Stimulated activated CD4-positive, alpha-beta T cell treated with anti-CD3 and anti-CD28 coated beads, Interleukin-1b, Interleukin-23, amount 100 ng/mL, for 48 hours (primary cell): Measurements from ENCODE around the gene PQBP1.
"Not testable (repeated sequence)": the region's sequence is repeated elsewhere in the genome, so short reads cannot be mapped to it uniquely, and the experiment has no call there.

ENCODE experiments used
- DNase-seq: peaks from one replicate; pipeline ENCODE4 v3.0.0-alpha.2; 2020

The PQBP1 gene, protein sequence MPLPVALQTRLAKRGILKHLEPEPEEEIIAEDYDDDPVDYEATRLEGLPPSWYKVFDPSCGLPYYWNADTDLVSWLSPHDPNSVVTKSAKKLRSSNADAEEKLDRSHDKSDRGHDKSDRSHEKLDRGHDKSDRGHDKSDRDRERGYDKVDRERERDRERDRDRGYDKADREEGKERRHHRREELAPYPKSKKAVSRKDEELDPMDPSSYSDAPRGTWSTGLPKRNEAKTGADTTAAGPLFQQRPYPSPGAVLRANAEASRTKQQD

DNA sequence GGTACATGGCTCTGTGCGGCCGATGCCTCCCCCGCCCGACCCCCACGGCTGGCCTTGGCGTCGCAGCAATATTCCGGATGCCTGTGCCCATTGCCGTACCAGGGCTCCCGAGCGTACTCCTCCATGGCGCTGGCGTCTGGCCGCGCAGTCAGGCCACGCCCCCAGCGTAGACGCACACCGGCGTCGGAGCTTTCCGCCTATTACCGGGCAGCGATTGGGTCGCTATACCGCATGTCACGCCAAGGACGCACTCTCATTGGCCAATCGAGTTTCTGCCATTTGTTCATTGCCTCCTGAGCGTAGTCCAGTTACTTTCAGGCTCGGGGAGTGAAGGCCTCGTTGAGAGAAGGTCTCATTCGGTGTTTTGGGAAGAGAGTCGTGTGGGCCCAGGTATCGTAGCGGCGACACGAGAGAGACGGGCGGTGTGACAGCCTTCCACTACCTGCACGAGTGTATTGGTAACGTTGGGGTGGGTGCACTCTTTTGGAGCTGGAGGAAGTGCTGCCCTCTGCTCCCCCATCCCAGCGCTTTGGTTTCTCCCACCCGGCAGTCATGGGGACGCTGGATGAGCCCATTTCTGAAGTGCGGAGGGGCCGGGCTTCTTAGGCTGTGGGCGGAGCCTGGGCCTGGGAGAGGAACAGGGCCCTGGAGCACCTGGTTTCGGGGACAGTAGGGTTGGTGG, at the start of gene PQBP1, which contains the start of gene TIMM17B:
Gene PQBP1 (plus strand): TSS at position 306 of the 682 bp plus-strand sequence. CDS start 580 bp downstream, outside the sequence.
Gene TIMM17B (minus strand): TSS at position 144 of the 682 bp plus-strand sequence. CDS start 19 bp downstream, at position 125.
- DNase-seq = peak; percentile 88

DNA sequence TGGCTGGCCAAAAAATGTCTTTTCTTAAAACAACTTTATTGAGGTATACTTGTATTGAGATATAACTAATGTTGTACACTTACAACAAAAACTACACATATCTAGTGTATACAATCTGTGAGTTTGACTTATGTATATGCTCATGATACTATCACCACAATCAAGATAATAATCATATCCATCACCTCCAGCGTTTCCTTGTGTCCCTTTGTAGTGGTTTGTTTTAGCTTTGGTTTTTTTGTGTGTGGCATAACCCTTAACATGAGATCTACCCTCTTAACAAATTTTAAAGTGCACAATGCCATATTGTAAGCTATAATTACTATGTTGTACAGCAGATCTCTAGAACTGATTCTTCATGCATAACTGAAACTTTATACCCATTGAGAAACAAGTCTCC, 48.9 kb upstream of the PQBP1 start:
- no peak for DNase-seq

DNA sequence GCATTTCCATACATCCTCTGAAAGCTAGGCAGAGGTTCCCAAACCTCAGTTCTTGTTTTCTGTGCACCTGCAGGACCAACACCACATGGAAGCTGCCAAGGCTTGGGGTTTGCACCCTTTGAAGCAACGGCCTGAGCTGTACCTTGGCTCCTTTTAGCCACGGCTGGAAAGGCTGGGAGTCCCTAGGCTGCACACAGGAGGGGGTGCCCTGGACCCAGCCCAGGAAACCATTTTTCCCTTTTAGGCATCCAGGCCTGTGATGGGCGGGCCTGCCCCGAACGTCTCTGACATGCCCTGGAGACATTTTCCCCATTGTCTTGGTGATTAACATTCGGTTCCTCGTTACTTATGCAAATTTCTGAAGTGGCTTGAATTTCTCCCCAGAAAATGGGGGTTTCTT, 44.9 kb upstream of the PQBP1 start:
- DNase-seq = no peak

DNA sequence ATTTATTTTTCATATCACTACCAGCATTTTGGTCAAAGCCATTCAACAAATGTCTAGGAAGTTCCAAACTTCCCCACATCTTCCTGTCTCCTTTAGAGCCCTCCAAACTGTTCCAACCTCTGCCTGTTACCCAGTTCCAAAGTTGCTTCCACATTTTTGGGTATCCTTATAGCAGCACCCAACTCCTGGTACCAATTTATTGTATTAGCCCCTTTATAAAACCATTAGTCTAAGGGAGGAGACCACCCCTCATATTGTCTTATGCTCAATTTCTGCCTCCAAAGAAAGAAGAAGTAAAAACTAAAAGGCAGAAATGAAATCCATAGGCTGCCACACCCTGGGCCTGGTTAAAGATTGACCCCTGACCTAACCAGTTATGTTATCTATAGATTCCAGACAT, 44.2 kb upstream of the PQBP1 start:
- not testable (repeated sequence) for DNase-seq

DNA sequence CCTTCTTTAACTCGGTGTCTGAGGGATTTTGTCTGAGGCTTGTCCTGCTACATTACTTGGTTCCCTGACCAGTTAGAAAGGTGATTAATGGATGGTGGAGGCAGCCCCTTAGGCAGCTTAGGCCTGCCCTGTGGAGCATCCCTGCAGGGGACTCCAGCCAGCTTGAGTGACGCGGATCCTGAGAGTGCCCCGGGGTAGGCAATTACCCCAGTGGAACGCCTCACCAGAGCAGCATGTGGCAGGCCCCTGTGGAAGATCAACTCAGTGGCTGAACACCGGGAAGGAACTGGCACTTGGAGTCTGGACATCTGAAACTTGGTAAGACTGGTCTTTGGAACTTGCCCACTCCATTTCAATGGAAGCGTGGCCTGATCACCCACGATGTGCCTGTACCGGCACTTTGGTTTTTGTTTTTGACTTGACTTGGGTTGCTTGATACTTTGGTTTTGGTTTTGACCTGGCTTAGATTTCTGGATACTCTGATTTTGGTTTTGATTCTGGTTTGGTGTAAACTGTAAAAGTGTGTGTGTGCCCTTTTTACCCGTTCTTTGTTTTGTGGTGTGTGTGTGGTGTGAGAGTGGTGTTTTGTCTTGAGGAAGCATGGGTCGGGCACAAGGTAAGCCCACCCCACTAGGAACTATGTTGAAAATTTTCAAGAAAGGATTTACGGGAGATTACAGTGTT, 43.5 kb upstream of the PQBP1 start:
- DNase-seq = not testable (repeated sequence)

DNA sequence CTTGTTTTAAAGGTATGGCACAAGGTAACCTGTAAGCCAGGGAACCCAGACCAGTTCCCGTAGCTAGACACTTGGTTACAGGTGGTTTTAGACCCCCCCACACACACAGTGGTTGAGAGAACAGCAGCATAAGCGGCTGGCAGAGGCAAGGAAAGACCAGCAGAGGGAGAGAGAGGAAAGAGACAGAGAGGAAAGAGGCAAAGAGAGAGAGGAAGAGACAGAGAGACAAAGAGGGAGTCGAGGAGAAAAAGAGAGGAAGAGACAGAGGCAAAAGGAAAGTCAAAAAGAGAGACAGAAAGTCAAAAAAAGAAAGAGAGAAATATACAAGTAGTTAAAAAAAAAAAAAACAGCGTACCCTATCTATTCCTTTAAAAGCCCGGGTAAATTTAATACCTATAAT, 42.8 kb upstream of the PQBP1 start:
- DNase-seq = no peak

DNA sequence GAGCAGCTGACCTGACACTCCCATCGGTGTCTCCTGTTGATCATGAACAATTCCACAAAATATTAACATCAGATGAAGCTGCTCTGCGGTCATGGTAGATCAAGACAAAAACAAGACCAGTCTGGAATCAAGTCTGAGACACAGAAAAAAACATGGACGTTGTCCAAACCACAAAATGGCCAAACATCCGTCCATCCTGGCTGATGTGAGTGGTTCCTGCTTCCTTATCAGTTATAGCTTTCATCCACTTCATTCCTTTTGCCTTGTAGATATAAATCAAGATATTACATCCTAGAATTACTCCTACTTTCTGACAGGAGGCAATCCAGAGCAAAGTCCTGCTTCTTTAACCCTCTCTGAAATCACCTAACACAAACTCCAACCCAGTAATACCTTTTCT, 33.5 kb upstream of the PQBP1 start:
- DNase-seq = no peak

DNA sequence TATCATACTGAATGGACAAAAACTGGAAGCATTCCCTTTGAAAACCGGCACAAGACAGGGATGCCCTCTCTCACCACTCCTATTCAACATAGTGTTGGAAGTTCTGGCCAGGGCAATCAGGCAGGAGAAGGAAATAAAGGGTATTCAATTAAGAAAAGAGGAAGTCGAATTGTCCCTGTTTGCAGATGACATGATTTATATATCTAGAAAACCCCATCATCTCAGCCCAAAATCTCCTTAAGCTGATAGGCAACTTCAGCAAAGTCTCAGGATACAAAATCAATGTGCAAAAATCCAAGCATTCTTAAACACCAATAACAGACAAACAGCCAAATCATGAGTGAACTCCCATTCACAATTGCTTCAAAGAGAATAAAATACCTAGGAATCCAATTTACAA, 25.7 kb upstream of the PQBP1 start:
- not testable (repeated sequence) for DNase-seq

DNA sequence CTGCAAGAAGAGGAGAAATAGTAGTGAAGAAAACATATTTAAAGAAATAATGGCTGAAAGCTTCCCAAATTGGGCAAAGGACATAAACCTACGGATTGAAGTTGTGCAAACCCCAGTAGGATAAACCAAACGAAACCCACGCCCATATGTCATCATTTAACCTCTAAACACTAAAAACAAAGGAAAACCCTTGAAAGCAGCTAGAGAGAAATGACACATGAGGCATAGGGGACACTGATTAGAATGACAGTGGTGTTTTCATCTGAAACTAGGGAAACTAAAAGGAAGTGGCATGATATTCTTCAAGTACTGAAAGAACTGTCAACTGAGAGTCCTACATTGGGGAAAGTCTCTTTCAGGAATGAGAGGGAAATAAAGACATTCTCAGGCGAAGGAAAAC, 20.8 kb upstream of the PQBP1 start:
- DNase-seq = not testable (repeated sequence)

DNA sequence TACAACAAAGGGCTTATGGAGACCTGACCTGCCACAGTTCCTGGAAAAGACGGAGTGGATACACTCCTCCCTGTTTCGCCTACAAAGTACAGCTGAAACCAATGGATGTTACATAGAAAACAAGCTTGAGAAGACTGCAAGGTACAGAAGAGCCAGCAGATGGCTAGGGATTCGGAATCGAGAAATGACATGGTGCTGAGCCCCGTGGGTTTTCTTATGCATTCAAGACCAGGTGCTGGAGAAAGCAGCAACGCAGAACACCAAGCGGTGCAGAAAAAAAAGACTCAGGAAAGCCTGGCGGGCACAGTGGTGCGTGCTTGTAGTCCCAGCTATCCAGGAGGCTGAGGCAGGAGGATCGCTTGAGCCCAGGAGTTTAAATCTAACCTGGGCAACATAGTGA, 14.0 kb upstream of the PQBP1 start:
- DNase-seq = no peak

DNA sequence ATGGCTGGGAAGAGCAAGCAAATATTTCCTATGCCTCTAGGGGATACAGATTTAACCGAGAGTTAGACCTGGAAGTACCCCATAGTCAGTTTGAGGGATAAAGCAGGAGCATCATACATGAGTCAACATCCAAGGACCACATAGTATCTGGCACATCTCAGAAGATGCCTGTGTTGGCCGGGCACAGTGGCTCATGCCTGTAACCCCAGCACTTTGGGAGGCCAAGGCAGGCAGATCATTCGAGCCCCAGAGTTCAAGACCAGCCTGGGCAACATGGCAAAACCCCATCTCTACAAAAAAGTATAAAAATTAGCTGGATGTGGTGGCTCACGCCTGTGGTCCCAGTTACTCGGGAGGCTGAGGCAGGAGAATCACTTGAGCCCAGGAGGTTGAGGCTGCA, 11.1 kb upstream of the PQBP1 start:
- DNase-seq = not testable (repeated sequence)

DNA sequence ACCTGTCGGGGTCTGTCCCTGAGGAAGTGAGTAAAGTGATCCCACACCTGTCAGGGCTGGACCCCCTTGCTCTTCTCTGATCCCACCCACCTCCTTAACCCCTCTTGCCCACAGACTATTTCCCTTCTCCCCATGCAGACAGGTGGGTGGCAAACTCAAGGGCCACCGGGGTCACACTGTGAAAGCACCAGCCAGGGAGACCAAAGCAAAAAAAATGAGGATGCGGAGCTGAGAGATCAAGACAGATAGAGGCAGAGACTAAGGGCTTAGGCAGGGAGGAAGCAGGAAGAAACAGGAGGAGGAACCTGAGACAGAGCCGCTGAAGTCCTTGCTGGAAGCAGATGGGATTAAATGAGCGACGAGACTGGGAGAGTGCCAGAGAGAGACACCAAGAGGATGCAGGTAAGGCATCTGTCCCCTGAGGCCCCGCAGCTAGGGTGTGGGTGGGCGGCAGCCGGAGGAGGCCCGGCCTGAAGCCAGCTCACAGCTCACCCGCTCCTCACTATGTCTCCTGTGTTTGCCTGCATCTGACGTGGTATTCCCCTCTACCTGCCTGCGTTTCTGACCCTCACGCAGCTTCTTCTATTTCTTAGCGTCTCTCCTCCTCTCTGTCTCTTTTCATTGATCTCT, 7.3 kb upstream of the PQBP1 start:
- DNase-seq = peak; percentile 7

DNA sequence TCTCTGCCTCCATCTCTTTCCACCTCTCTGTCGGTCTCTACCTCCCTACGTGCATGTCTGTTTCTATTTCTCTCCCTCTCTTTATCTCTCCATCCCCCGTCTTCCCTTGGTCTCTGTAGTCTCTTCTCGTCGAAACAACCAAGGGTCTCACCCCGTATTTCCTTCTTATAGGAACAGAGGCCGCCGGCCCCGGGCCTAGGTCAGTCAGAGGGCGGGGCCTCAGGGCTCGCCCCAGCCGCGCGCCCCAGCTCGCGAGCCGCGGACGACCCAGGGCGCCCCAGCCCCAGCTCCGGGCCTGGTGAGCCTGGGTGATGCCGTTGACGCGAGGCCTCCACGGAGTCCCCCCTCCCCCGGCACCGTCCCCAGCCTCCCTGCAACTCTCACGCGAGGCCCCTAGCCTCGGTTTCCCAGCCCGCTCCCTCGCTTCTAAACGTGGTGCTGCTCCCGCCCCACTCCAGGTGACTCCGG, 6.8 kb upstream of the PQBP1 start:
- DNase-seq = no peak

DNA sequence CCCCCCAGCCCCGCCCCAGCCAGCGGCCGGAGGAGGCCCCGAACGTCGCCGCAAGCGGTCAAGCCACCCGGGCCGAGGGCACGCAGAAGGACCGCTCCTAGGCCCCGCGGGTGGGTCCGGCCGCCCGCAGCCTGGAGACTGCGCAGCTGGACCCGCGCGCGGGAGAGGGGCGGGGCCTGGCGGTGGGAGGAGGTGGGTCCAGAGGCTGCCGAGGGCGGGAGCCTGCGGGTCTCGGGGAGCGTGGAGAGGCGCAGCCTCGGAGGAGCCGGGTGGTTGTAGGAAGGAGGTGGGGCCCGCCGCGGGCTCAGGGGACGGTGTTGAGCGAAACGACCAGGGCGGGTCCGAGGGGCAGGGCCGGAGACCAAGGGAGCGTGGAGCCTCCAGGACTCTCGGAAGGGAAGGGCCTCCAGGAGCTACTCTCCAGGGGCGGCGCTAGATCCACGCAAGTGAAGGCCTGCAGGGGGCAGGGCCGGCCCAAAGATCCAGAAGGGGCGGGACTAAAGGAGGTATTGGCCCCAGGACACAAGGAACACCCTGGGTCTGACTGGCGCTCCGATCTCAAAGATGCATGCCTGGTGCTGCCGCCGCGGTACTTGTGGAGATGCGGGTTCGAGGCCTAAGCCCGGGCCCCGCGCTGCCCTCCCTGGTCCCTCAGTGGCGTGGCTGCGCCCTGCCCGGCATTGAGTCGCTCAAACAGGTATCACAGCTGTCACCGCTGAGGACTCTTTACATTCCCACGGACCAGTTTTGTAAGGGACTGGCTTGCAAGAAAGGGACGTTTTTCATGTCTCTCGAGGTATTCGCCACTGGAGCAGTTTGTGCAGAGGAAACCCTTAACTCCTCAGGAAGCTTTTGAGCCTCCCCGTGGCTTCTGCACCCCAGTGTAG, 6.1 kb upstream of the PQBP1 start:
- peak; percentile 75 for DNase-seq

DNA sequence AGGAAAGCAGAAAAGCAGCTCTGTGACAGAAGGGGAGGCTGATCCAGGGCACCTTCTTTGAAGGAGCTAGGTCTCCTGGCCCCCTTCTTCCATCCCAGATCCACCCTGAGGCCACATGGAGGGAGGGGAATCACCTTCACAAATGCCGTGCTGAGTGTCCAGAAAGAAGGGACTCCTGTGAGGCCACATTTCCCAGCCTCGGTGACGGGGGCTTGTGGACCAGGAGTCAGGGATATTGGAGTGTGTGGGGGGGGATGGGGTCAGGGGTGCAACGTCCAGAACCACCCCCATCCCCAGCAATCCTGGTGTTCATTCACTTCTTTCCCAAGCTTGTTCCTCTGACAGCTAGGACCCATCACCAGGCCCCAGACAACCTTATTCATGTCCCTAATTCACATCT, 4.8 kb upstream of the PQBP1 start:
- DNase-seq = no peak

DNA sequence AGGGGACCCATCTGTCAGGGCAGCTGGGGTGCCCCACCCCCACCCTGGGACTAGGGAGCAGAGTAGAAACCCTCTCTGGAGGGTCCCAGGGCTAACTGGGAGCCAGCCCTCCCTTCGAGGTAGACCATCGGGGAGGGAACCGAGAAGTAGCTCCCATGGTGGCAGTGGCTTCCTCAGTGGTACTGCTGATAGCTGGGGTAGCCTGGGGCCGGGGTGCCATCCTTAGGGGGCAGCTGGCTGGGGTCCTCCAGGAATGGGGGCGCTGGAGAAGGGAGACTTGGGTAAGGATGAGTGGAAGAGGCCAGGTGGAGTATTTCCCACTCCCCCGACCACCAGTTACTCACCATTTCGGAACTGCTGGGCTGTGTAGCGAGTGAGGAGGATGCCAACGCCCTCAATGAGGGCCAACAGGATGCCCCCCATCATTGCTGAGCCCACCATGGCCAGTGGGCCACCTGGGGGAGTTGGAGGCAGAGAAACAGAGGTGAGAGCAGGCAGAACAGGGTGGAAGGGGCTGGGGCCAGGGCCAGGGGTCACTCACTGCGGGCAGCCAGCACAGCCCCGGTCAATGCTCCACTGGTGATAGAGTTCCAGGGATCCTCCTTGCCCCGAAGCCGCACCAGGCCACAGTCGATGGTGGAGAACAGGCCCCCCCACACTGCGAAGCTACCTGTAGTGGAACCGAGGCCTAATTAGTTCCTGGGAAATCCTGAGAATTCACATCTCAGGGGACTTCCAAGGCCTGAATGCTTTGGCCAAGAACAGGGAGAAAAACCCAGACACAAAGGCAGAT, 4.0 kb upstream of the PQBP1 start:
- no peak for DNase-seq

DNA sequence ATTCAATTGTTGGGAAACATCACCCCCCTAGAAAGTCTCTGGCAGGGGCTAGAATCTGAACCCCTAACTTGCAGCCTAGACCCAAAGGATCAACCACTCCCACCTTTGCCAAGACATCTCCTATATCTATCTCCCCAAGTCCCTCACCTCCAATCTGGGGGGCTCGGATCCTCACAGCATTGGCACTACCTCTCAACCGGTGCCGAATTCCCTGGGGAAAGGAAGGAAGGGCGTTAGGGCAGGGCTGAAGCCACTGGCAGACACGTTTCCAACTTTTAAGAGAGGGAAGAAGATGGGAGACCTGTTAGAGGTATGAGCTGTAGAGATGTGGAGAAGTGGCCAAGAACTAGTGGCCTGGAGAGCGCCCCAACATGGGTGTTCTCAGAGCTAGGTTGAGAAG, 2.8 kb upstream of the PQBP1 start:
- no peak for DNase-seq

DNA sequence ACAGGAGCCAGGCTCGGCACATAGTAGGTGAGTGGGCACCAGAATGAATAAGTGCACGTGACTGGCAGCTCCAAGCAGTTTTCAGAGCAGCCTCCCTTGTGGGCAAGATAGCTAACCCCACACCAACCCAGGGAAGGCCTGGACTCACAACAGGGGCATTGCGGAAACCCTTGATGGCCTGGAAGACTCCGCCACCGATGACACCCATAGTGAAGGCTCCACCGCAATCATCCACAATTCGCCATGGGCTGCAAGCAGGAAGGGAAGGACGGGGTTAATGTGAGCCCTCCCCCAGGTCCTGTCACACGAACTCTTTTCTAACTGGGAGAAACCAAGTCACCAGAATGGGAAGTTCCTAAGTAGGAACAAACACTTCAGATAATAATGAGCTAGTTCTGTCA, 1.1 kb upstream of the PQBP1 start:
- no peak for DNase-seq

DNA sequence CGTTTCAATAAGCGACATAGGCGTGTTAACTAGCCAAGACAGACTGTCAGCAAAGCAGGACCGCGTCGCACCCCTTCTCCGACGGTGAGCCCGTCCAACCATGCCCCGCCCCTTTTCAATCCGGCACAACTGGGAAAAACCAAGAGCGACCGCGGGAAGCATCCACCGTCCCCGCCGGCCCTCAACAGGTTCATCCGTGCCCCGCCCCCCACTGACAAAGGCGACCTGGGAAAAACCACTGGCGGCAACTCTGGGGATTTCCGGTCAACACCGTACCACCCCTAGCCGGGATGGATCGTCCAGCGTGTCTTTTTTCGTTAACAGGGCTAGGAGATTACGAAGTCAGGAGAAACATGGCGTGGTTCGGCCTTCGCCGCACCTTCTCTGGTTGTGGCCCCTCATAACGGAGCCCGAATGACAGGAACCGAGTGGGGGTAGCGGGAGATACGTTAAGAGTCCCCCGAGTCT, 539 bp upstream of the PQBP1 start:
- DNase-seq = peak; percentile 66

DNA sequence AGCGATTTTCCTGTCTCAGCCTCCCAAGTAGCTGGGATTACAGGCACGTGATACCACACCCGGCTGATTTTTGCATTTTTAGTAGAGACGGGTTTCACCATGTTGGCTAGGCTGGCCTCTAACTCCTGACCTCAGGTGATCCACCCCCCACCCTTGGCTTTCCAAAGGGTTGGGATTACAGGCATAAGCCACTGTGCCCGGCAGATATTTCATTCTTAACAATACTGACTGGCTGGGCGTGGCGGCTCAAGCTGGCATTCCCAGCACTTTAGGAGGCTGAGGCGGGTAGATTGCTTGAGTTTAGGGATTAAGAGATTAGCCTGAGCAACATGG, 1.3 kb downstream of the PQBP1 start:
- no peak for DNase-seq

DNA sequence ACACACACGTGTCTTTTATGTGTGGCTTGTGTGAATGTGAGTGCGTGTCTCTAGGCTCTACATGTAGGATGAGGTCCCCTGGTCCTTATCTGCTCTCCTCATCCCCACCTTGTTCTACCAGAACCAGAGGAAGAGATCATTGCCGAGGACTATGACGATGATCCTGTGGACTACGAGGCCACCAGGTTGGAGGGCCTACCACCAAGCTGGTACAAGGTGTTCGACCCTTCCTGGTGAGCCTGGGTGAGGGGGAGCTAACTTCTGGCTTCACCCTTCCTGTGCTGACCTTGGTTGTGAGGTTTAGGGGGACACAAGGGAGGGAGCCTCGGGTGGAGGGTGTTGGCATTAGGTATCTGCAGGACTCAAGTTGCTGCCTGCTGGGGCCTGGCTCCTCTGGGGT, 3.3 kb downstream of the PQBP1 start:
- no peak for DNase-seq

DNA sequence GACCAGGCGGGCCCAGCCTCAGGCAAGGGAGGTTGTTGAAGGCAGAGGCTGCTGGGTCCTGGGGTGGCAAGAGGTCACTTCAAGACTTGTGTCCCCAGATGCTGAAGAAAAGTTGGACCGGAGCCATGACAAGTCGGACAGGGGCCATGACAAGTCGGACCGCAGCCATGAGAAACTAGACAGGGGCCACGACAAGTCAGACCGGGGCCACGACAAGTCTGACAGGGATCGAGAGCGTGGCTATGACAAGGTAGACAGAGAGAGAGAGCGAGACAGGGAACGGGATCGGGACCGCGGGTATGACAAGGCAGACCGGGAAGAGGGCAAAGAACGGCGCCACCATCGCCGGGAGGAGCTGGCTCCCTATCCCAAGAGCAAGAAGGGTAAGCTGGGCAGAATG, 4.4 kb downstream of the PQBP1 start:
- DNase-seq = no peak
